IPS-11a (cell line): ENCODE data around the gene MLLT3.
"Not testable (repeated sequence)": the region's sequence is repeated elsewhere in the genome, so short reads cannot be mapped to it uniquely, and the experiment has no call there.

Experiments used
- H3K4me3 ChIP-seq: one replicate; pipeline ENCODE4 v1.5.1; 2013; ENCODE audit warnings: low read depth, low read length, control low read depth

MLLT3 gene

GRCh38 chr9:20599195-20599594, 23.1 kb downstream of the MLLT3 start:
- H3K4me3 ChIP-seq: no peak overlapping the region

DNA sequence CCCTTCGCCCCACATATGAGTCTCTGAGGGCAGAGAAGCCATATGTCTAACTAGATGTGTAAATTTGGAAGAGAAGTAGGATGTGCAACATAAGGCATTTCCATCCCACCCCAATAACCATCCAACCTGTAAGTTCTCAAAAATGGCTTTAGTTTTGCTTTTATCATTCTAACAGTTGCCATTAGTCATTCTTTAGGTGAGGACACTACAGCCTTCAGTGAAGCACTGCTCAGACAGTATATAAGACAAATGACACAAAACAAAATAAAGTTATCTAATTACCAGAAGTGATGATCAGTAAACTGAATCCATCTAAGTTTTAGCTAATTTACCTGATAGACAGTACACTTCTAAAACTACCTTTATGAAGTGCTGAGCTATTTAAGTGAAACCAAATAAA, 23.9 kb downstream of the MLLT3 start:
- H3K4me3 ChIP-seq: no peak overlapping the region

- H3K4me3 ChIP-seq: no peak overlapping the region
Observed at GRCh38 chr9:20597862-20598261, 24.4 kb downstream of the MLLT3 start.

DNA sequence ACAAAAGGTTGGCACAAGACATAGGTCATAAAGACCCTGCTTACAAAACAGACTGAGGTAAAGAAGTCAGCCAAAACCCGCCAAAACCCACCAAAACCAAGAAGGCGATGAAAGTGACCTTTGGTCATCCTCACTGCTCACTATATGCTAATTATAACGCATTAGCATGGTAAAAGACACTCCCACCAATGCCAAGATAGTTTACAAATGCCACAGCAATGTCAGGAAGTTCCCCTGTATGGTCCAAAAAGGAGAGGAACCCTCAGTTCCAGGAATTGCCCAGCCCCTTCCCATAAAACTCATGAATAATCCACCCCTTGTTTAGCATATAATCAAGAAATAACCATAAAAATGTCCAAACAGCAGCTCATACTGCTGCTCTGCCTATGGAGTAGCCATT, 27.7 kb downstream of the MLLT3 start:
- H3K4me3 ChIP-seq: no peak overlapping the region

DNA sequence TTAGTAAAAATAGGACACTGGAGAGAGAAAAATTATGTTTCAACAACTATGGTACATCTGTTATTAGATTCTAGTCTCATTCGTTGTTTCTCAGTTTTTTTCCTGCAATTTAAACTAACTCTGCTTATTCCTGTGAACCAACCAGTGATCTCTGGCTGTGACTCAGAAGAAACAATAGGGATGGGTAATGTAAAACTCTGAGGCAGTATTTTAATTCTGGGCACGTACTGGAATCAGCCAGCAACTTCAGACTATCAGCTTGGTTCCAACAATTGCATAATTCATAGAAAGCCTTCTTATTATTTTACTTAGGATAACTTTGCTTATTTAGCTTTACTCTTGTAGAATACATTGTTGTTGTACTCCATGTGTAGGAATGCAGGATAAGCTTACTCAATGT, 28.8 kb downstream of the MLLT3 start:
- H3K4me3 ChIP-seq: no peak overlapping the region

- no peak overlapping the region for H3K4me3 ChIP-seq
Observed at GRCh38 chr9:20593105-20593504, 29.2 kb downstream of the MLLT3 start.

DNA sequence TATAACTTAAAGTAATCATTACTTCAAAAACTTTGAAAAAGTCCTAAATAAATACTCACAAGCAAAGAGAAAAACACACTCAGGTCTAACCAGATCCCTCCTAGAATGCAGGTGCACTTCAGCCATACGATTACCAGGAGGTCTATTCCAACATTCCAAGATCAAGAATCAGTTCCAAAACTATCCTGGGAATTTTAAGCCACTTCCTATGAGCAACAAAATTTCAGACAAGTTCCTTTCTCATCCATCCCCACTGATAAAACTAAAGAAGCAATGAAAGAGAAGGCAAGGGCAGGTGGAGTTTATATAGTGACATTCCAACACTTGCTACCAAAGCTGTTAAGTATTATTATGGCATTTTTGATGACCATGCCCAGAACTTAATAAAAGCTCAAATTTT, 29.6 kb downstream of the MLLT3 start:
- no peak overlapping the region for H3K4me3 ChIP-seq

DNA sequence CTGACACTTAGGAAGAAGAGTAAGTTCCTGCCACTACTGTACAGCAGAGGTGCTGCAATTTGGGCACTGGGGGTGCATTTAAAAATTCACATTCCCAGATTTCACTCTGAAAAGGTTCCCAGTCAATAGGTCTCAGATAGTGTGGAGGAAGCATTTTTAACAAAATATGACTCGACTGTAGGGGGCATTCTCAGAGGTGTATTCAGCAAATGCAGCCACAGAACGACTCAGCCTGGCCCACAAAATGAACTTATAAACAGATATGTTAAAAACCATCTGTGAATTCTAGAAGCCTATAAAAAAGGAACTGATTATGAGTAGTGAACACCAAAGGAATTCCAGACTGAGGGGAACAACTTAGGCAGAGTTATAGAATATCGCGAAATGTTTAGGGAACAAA, 31.1 kb downstream of the MLLT3 start:
- no peak overlapping the region for H3K4me3 ChIP-seq

DNA sequence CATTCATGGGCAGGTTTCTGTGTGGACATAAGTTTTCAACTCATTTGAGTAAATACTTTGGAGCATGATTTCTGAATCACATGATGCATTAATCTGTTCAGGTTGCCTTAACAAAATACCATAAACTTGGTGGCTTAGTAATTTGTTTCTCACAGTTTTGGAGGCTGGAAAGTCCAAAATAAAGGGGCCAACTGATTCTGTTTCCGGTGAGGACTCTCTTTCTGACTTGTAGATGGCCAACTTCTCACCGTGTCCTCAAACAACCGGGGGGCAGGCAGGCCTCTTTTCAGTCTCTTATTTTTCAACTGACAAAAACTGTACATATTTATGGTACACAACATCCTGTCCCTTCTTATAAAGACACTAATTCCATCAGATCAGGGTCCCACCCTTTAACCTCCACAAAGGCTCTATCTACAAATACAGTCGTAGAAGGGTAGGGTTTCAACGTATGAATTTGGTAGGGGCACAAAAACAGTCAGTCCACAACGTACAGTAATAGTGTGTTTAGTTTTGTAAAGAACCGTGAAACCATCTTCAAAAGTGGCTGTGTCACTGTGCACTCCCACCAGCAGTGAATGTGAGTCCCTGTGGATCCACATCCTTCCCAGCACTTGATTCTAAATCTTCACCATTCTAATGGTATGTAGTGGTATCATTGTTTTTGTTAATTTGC, 37.2 kb downstream of the MLLT3 start:
- no peak overlapping the region for H3K4me3 ChIP-seq

DNA sequence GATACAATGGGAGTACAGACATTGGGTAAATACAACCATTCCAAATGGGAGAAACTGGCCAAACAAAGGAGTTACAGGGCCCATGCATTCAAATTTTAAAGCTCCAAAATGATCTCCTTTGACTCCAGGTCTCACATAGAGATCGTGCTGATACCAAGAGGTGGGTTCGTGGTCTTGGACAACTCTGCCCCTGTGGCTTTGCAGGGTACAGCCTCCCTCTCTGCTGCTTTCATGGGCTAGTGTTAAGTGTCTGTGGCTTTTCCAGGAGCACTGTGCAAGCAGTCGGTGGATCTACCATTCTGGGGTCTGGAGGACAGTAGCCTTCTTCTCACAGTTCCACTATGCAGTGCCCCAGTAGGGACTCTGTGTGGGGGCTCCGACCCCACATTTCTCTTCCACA, 39.2 kb downstream of the MLLT3 start:
- not testable (repeated sequence) for H3K4me3 ChIP-seq

DNA sequence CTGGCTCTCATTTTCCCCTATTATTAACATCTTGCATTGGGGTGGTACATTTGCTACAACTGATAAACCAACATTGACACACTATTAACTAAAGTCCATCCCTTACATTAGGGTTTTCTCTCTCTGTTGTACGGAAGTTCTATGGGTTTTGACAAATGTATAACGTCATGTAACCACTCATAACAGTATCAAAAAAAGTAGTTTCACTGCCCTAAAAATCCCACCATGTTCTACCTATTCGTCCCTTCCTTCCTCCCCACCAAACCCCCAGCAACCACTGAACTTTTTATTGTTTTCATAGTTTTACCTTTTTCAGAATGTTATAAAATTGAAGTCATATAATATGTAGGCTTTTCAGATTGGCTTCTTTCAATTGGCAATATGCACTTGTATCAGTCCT, 40.1 kb downstream of the MLLT3 start:
- H3K4me3 ChIP-seq: no peak overlapping the region

DNA sequence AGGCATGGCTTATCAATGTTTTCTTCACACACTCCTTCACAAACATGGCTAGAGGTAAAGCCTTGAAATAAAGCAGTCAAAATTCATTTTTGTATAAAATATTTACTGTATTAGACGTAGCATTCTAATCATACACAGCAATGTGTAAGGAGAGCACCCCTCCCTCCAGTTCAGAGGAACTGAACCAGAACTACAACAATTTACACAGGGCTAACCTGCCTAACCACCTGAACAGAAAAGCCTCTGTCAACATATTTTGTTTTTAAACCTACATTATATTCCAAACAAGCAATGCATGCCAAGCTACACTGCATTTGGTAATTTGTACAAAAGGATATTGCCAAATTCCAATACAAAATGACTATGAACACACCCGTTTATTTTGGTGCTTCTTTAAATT, 41.6 kb downstream of the MLLT3 start:
- no peak overlapping the region for H3K4me3 ChIP-seq

GRCh38 chr9:20579524-20580314, 42.6 kb downstream of the MLLT3 start:
- no peak overlapping the region for H3K4me3 ChIP-seq

GRCh38 chr9:20573023-20573422, 49.3 kb downstream of the MLLT3 start:
- no peak overlapping the region for H3K4me3 ChIP-seq

- no peak overlapping the region for H3K4me3 ChIP-seq
Observed at GRCh38 chr9:20570756-20571155, 51.5 kb downstream of the MLLT3 start.

DNA sequence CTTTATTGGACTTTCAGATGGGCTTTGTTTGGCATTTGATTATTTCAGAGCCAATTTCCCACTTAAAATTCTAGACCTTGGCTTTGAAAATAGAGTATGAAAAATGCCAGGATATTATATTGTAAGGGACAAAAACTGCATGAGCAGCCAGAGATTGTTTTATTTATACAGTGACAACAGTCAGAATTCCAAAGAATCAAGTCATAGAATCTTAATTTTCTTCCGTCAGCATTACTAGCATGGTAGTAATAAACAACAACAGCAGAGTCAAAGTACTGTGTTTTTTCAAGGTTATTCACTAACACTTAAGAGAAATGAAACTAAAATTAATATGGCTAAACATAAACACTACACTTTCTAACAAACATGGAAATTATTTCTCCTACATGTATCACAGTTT, 52.2 kb downstream of the MLLT3 start:
- no peak overlapping the region for H3K4me3 ChIP-seq

- no peak overlapping the region for H3K4me3 ChIP-seq
Observed at GRCh38 chr9:20569525-20569924, 52.8 kb downstream of the MLLT3 start.

- H3K4me3 ChIP-seq: no peak overlapping the region
Observed at GRCh38 chr9:20568400-20568799, 53.9 kb downstream of the MLLT3 start.

DNA sequence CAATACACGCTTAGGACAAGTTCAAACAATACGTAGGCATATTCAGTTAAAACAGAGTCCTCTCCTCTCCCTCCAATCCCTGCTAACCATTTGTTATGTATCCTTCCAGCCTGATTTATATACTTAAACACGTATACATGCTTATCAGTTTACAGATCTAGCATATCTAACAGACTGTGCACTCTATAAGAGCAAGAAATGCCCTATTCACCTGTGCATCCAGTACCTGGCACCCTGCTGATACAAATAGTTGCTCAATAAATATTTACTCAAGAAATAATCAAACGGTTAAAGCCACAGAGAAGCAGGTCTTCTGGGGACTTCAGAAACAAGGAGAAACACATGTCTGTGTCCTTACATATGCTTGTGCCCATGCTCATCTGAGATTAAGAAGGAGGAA, 55.9 kb downstream of the MLLT3 start:
- no peak overlapping the region for H3K4me3 ChIP-seq

- no peak overlapping the region for H3K4me3 ChIP-seq
Observed at GRCh38 chr9:20564650-20565049, 57.6 kb downstream of the MLLT3 start.

DNA sequence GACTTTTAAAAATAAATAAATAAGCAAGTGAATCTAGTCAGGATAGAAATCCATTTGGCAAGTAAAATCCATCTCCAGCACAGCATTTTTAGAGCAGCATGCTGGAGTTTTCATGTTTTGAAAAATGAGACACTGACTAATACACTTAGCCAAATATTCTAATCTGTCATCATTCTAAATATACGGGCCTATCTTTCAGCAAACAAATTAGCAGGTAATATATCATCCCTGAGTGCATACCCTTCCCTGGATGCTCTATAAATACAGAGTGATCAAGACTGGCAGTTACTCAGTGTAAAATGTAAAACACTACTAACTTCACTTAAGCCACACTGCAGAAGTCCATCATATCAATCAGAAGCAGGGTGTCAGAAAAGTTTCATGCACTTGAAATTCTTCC, 58.4 kb downstream of the MLLT3 start:
- H3K4me3 ChIP-seq: no peak overlapping the region

DNA sequence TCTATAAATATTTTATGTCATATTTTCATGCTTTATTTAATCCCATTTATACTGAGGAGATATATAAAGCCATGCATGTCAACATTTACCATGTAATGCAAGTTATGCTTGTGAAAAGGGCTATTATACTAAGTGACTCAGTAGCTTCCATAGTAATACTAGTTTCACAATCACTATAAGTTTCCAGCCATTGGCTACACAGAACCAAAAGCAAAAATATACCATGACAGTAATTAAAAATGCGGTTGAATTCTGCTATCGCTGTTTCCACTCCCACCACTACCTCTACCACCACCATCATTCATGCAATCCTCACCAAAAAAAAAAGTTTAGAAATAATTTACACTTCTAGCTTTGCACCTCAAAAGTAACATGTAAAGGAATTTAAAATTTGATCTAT, 60.2 kb downstream of the MLLT3 start:
- no peak overlapping the region for H3K4me3 ChIP-seq

GRCh38 chr9:20561531-20561930, 60.8 kb downstream of the MLLT3 start:
- H3K4me3 ChIP-seq: no peak overlapping the region
